Measurements from ENCODE around the gene SORCS3.

GRCh38 chr10:104910712-104911111 lies 269.6 kb downstream of the SORCS3 start:
- no peak for TF ChIP-seq POLR2AphosphoS5 (IDR thresholded peaks at IDR 0.05; ENCODE audit: low read depth, low read length)
- TF ChIP-seq POLR2A (IDR thresholded peaks at IDR 0.05; ENCODE audit: borderline replicate concordance, extremely low read depth, insufficient read depth, insufficient read length): no peak
- TF ChIP-seq EZH2 (IDR thresholded peaks at IDR 0.05): no peak
- no peak for TF ChIP-seq SIN3A (IDR thresholded peaks at IDR 0.05; ENCODE audit: low read depth)
- TF ChIP-seq CTCF (IDR thresholded peaks at IDR 0.05 in 2 of 3, conservative IDR thresholded peaks at IDR 0.05 in 1 of 3; ENCODE audit: borderline replicate concordance in 1 of 3, insufficient read depth in 1 of 3, low read depth in 2 of 3, low read length in 2 of 3): no peak
